HUES64 (cell line): Measurements from ENCODE around the gene LYRM4.

Source experiments
- H3K27ac ChIP-seq: 2 replicates; pipeline ENCODE4 v1.7.0; 2013; ENCODE audit warnings: low read depth, low read length, inconsistent platforms
- H3K27me3 ChIP-seq: 2 replicates; pipeline ENCODE4 v1.6.1; 2013; ENCODE audit warnings: mild to moderate bottlenecking, low read length; ENCODE audit not compliant: insufficient read depth
- H3K36me3 ChIP-seq: 2 replicates; pipeline ENCODE4 v1.6.1; 2013; ENCODE audit warnings: mild to moderate bottlenecking, low read length; ENCODE audit not compliant: insufficient read depth
- H3K4me1 ChIP-seq: 2 replicates; pipeline ENCODE4 v1.6.1; 2013; ENCODE audit warnings: mild to moderate bottlenecking, low read length, moderate library complexity; ENCODE audit not compliant: insufficient read depth
- H3K4me3 ChIP-seq: 2 replicates; pipeline ENCODE4 v1.5.1; 2013; ENCODE audit warnings: mild to moderate bottlenecking, low read length, moderate library complexity
- H3K9ac ChIP-seq: 2 replicates; pipeline ENCODE4 v1.6.1; 2013; ENCODE audit warnings: mild to moderate bottlenecking, low read depth, low read length
- H3K9me3 ChIP-seq: 2 replicates; pipeline ENCODE4 v1.6.1; 2013; ENCODE audit warnings: low read depth, low read length; ENCODE audit not compliant: insufficient read depth
- WGBS: fragments of 150-250, 120-280 bp; methylation state at CpG from one replicate; pipeline ENCODE4 v1.1.7; 2013; ENCODE audit warnings: missing lambda C conversion rate; 5-methylcytosine and 5-hydroxymethylcytosine counted together

LYRM4 gene

DNA sequence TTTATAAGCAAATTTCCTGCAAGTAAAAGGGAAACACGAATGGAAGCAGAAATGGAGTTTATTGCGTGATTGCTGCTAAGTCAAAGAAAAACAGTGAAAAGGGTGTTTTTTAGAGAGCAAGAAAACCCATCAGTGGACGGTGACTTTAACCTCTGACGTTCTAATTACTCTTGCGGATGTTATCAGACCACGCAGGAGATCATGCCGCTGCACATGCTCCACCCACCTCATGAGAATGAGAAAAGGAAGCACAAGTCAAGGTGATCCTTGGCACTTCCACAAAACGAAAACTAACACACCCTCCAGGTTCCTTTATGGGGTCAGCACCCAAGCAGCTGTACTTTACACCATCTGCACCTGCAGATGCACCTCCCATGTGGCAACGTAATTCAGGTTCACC lies 45.0 kb downstream of the LYRM4 start:
- no peak overlapping the region for H3K9ac ChIP-seq
- 87% methylated on average over 9 of the region's 9 CpGs for WGBS
- peaks cover 8% of the 10 kb centered on the region for H3K4me1 ChIP-seq
- no peak overlapping the region for H3K4me3 ChIP-seq
- no peak overlapping the region for H3K27ac ChIP-seq
- H3K27me3 ChIP-seq, result no peaks in the 10 kb centered on the region
- peaks cover 35% of the 10 kb centered on the region for H3K36me3 ChIP-seq
- no peaks in the 10 kb centered on the region for H3K9me3 ChIP-seq

DNA sequence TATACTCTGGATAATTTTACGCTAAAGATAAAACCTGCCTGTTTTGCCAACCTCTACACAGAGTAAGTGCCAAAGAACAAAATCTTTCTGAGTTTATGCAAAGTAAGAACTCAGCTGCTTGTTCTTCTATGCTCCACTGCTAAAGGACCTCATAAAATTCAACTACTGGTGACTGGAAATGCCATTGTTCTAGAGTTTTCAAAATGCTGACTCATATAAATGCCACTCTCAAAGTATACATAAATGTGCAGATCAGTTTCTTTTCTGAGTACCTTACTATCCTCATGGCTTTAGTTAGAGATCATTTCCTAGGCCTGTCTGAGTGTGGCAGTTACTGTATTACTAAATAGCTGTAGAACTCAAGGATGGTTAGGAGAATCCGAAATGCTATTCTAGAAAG lies 45.6 kb downstream of the LYRM4 start:
- Histone ChIP-seq H3K4me3 (no peak overlapping the region), H3K27me3 (no peaks in the 10 kb centered on the region), H3K4me1 (peaks cover 8% of the 10 kb centered on the region), H3K27ac (no peak overlapping the region), H3K9me3 (no peaks in the 10 kb centered on the region), H3K9ac (no peak overlapping the region), H3K36me3 (peaks cover 37% of the 10 kb centered on the region)
- WGBS, result 100% methylated on average over 2 of the region's 2 CpGs

- 54% methylated on average over 10 of the region's 10 CpGs for WGBS
- H3K27me3 ChIP-seq, result no peaks in the 10 kb centered on the region
- no peak overlapping the region for H3K27ac ChIP-seq
- H3K36me3 ChIP-seq, result peaks cover 37% of the 10 kb centered on the region
- H3K9me3 ChIP-seq, result no peaks in the 10 kb centered on the region
- H3K4me3 ChIP-seq, result no peak overlapping the region
- no peak overlapping the region for H3K9ac ChIP-seq
- H3K4me1 ChIP-seq, result peaks cover 8% of the 10 kb centered on the region
These were observed 46.1 kb downstream of the LYRM4 start for GRCh38 chr6:5214570-5215052.

DNA sequence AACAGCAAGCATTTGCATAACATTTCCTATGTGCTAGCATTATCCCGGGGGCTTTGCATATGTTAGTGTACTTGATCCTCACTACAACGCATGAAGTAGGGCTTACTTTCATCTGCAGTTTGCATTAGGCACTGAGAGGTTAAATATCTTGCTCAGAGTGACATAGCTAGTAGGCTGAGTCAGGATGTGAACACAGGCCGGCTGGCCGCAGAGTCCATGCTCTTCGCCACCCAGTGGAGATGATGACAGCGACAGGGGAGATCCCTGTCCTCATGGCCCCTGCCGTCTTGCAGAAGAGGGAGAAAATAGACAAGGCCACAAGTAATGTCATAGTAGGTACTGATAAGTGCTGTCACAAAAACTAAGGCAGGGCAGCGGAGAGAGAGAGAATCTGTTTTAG lies 46.9 kb downstream of the LYRM4 start:
- Histone ChIP-seq H3K36me3 (peaks cover 37% of the 10 kb centered on the region), H3K27ac (no peak overlapping the region), H3K4me3 (no peak overlapping the region), H3K4me1 (peaks cover 8% of the 10 kb centered on the region), H3K9ac (no peak overlapping the region), H3K27me3 (no peaks in the 10 kb centered on the region), H3K9me3 (no peaks in the 10 kb centered on the region)
- WGBS, result 89% methylated on average over 8 of the region's 8 CpGs

DNA sequence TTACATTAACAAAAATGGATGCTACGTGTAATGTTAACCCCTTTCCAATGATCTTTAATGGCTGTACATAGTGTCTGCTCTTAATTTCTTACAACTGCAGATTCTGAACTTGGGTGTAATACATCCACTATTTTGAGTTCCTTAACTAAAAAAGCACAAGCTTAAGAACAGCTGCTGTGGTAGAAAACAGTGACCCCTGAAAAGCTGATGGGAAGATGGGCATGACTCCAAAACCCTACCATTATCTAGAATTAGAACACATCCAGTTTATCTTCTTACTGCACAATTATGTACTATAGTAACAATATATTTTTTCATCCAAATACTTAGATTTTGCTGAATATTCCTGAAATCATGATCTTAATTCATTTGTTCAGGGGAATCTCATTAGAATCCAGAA lies 49.3 kb downstream of the LYRM4 start:
- Histone ChIP-seq H3K9me3 (no peaks in the 10 kb centered on the region), H3K4me3 (no peak overlapping the region), H3K36me3 (peaks cover 45% of the 10 kb centered on the region), H3K27ac (no peak overlapping the region), H3K27me3 (no peaks in the 10 kb centered on the region), H3K9ac (no peak overlapping the region), H3K4me1 (no peaks in the 10 kb centered on the region)
- 100% methylated on average over 1 of the region's 1 CpG for WGBS

- no peak overlapping the region for H3K9ac ChIP-seq
- no peaks in the 10 kb centered on the region for H3K9me3 ChIP-seq
- no peak overlapping the region for H3K27ac ChIP-seq
- H3K36me3 ChIP-seq, result peaks cover 22% of the 10 kb centered on the region
- H3K27me3 ChIP-seq, result no peaks in the 10 kb centered on the region
- WGBS, result 95% methylated on average over 5 of the region's 5 CpGs
- H3K4me1 ChIP-seq, result peaks cover 28% of the 10 kb centered on the region
- H3K4me3 ChIP-seq, result no peak overlapping the region
These were observed 52.2 kb downstream of the LYRM4 start for GRCh38 chr6:5208471-5208971.

- Histone ChIP-seq H3K27me3 (no peaks in the 10 kb centered on the region), H3K36me3 (peaks cover 18% of the 10 kb centered on the region), H3K27ac (no peak overlapping the region), H3K4me3 (no peak overlapping the region), H3K4me1 (peaks cover 31% of the 10 kb centered on the region), H3K9ac (no peak overlapping the region), H3K9me3 (no peaks in the 10 kb centered on the region)
- WGBS, result 100% methylated on average over 2 of the region's 2 CpGs
These were observed 52.7 kb downstream of the LYRM4 start for GRCh38 chr6:5208057-5208456.

- Histone ChIP-seq H3K9ac (no peak overlapping the region), H3K4me1 (peaks cover 31% of the 10 kb centered on the region), H3K9me3 (no peaks in the 10 kb centered on the region), H3K27me3 (no peaks in the 10 kb centered on the region), H3K4me3 (no peak overlapping the region), H3K36me3 (peaks cover 10% of the 10 kb centered on the region), H3K27ac (no peak overlapping the region)
- 86% methylated on average over 4 of the region's 6 CpGs for WGBS
These were observed 53.7 kb downstream of the LYRM4 start for GRCh38 chr6:5206920-5207561.

DNA sequence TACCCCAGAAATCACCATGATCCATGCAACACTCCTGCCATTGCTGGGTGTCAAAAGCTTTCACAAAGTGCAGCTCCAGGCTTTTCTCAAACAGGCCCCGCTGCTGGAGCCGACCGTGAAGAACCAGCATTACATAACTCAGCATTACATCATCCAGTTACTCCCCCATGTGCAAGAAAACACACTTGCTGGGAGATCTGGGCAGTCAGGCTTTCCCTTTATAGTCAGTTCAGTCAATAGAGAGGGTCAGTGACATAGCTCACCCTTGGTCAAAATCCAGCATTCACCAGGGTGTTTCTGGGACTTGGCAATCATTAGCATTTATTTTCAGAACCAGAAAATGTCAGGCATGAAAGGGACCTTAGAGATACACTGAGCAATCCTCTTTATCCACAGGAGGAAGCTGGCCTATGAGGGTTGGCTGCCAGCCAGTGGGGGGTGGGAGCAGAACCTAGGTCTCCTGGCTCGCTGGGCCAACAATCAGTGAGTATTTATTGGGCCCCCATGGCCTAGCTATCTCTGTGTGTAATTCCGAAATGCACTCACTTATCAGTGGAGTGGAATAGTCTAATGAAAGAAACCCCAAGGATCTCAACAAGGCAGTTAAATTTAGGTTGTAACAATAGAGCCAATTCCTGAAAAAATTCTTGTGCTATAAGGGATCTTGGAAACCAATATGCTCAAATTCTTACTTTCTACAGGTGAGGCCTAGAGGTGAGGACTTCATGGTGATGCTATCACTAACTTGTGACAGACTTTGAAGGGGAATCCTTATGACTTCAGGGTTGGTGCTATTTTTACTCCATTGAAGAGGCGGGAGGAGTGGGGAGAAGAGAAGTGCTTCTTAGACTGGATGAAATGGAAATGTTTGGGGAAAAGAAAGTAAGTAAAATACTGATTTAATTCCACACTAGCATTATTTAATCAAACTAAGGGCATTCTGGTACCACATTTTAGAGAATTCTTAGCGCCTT lies 54.6 kb downstream of the LYRM4 start:
- H3K9ac ChIP-seq, result no peak overlapping the region
- H3K36me3 ChIP-seq, result peaks cover 13% of the 10 kb centered on the region
- peaks cover 31% of the 10 kb centered on the region for H3K4me1 ChIP-seq
- H3K27me3 ChIP-seq, result no peaks in the 10 kb centered on the region
- 84% methylated on average over 7 of the region's 7 CpGs for WGBS
- no peaks in the 10 kb centered on the region for H3K9me3 ChIP-seq
- no peak overlapping the region for H3K27ac ChIP-seq
- no peak overlapping the region for H3K4me3 ChIP-seq

GRCh38 chr6:5205035-5205507 lies 55.7 kb downstream of the LYRM4 start:
- H3K4me3 ChIP-seq, result no peak overlapping the region
- peaks cover 31% of the 10 kb centered on the region for H3K4me1 ChIP-seq
- no peak overlapping the region for H3K27ac ChIP-seq
- no peaks in the 10 kb centered on the region for H3K9me3 ChIP-seq
- WGBS, result 87% methylated on average over 6 of the region's 6 CpGs
- no peaks in the 10 kb centered on the region for H3K27me3 ChIP-seq
- H3K9ac ChIP-seq, result no peak overlapping the region
- peaks cover 11% of the 10 kb centered on the region for H3K36me3 ChIP-seq

DNA sequence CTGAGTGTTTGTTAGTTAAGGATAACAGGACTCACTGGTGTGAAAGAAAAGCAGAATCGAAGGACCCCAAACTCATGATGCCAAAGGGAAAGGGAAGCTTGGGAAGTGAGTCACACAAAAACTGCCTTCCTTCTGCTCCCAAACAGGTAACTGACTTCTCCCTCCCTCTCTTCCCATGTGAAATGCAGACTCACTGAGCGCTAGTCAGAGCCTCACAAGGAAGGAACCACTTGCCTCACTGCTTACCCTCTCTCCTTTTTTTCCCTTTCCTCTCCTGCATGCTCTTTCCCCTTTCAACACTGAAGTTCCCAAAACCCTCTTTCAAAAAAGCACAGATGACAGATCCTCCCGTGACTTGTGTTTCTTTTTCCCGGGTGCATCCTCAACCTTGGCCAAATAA lies 56.4 kb downstream of the LYRM4 start:
- Histone ChIP-seq H3K9me3 (no peaks in the 10 kb centered on the region), H3K27me3 (no peaks in the 10 kb centered on the region), H3K4me3 (no peak overlapping the region), H3K4me1 (peaks cover 31% of the 10 kb centered on the region), H3K27ac (no peak overlapping the region; the same call in 1 of the 2 replicates), H3K9ac (no peak overlapping the region), H3K36me3 (peaks cover 11% of the 10 kb centered on the region)
- WGBS, result 79% methylated on average over 4 of the region's 4 CpGs
